Measurements from ENCODE around the gene UMAD1.

- TF ChIP-seq CTCF (IDR thresholded peaks at IDR 0.05) (no peak), POLR2A (IDR thresholded peaks at IDR 0.05) (no peak)
These were observed 210.8 kb downstream of the UMAD1 start for GRCh38 chr7:7851381-7851780.
